Measurements from ENCODE around the gene WNT7A.

WNT7A gene

GRCh38 chr3:13844911-13845310 is 35.0 kb downstream of the WNT7A start:
- DNase-seq: no peak

GRCh38 chr3:13844286-13844685 is 35.6 kb downstream of the WNT7A start:
- no peak for DNase-seq

GRCh38 chr3:13843351-13843750 is 36.5 kb downstream of the WNT7A start:
- DNase-seq: no peak

GRCh38 chr3:13842226-13842625 is 37.6 kb downstream of the WNT7A start:
- DNase-seq: no peak

- DNase-seq: no peak
Measured at GRCh38 chr3:13841826-13842225, 38.0 kb downstream of the WNT7A start.

GRCh38 chr3:13841141-13841540 is 38.7 kb downstream of the WNT7A start:
- no peak for DNase-seq

- DNase-seq: no peak
Measured at GRCh38 chr3:13840456-13840855, 39.4 kb downstream of the WNT7A start.

- DNase-seq: no peak
Measured at GRCh38 chr3:13839726-13840340, 40.0 kb downstream of the WNT7A start.

- no peak for DNase-seq
Measured at GRCh38 chr3:13839253-13839652, 40.6 kb downstream of the WNT7A start.

GRCh38 chr3:13838421-13838820 is 41.5 kb downstream of the WNT7A start:
- DNase-seq: no peak

- no peak for DNase-seq
Measured at GRCh38 chr3:13837751-13838150, 42.1 kb downstream of the WNT7A start.

GRCh38 chr3:13836658-13837587 is 42.9 kb downstream of the WNT7A start:
- DNase-seq: no peak

GRCh38 chr3:13835246-13835645 is 44.6 kb downstream of the WNT7A start:
- no peak for DNase-seq

GRCh38 chr3:13834258-13835035 is 45.4 kb downstream of the WNT7A start:
- no peak for DNase-seq

- DNase-seq: no peak
Measured at GRCh38 chr3:13833506-13834257, 46.2 kb downstream of the WNT7A start.

GRCh38 chr3:13832130-13832529 is 47.7 kb downstream of the WNT7A start:
- DNase-seq: no peak

GRCh38 chr3:13831386-13831996 is 48.4 kb downstream of the WNT7A start:
- DNase-seq: no peak

- no peak for DNase-seq
Measured at GRCh38 chr3:13829311-13829710, 50.6 kb downstream of the WNT7A start.

GRCh38 chr3:13828501-13829265 is 51.2 kb downstream of the WNT7A start:
- DNase-seq: no peak

- DNase-seq: no peak
Measured at GRCh38 chr3:13827699-13828098, 52.2 kb downstream of the WNT7A start.

GRCh38 chr3:13827256-13827655 is 52.6 kb downstream of the WNT7A start:
- DNase-seq: no peak
